OCI-LY3 (cell line): ENCODE measurements around the gene ADD3.

Experiments used
- CTCF ChIP-seq: fragments of 200-600, 300-600 bp; sonication (generic); IDR thresholded peaks from 2 replicates; pipeline ENCODE4 v1.5.1; 2014; ENCODE audit warnings: antibody characterized with exemption, low read length, low read depth
- EZH2phosphoT487 ChIP-seq: fragments of 200-600 bp; shearing (Covaris generic); IDR thresholded peaks from 2 replicates; pipeline ENCODE4 v1.6.1; 2018; ENCODE audit warnings: antibody characterized with exemption, mixed run types, low read depth

GRCh38 chr10:110022716-110023504 is 15.1 kb downstream of the ADD3 start:
- no peak for TF ChIP-seq CTCF
- TF ChIP-seq EZH2phosphoT487, result no peak
